GM13977 (cell line): ENCODE results near the gene USP47.

Experiments used
- DNase-seq: peaks from one replicate; pipeline ENCODE4 v3.0.0; 2012; ENCODE audit warnings: low spot score
- in situ Hi-C: fragments of 300-500 bp; cut with MboI; formaldehyde crosslinking; loops from one replicate; pipeline ENCODE4 v1.12.0; 2022; ENCODE audit warnings: low sequenced_read_pairs, low pct_unique_long_range_greater_than_20kb, mixed read lengths, inconsistent platforms; ENCODE audit not compliant: unreplicated experiment
- TF ChIP-seq, protein P1 (sequence below): IDR thresholded peaks from 2 replicates; pipeline ENCODE4 v1.5.1; 2012; ENCODE audit warnings: mild to moderate bottlenecking, control low read depth; ENCODE audit not compliant: insufficient read depth; ENCODE audit errors: extremely low read depth, missing control alignments

The USP47 gene

GRCh38 chr11:11848891-11849746 is 7.3 kb downstream of the USP47 start:
- in situ Hi-C loops = no loop called here
- TF ChIP-seq, protein P1, sequence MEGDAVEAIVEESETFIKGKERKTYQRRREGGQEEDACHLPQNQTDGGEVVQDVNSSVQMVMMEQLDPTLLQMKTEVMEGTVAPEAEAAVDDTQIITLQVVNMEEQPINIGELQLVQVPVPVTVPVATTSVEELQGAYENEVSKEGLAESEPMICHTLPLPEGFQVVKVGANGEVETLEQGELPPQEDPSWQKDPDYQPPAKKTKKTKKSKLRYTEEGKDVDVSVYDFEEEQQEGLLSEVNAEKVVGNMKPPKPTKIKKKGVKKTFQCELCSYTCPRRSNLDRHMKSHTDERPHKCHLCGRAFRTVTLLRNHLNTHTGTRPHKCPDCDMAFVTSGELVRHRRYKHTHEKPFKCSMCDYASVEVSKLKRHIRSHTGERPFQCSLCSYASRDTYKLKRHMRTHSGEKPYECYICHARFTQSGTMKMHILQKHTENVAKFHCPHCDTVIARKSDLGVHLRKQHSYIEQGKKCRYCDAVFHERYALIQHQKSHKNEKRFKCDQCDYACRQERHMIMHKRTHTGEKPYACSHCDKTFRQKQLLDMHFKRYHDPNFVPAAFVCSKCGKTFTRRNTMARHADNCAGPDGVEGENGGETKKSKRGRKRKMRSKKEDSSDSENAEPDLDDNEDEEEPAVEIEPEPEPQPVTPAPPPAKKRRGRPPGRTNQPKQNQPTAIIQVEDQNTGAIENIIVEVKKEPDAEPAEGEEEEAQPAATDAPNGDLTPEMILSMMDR = peak; percentile 81
- no peak for DNase-seq

DNA sequence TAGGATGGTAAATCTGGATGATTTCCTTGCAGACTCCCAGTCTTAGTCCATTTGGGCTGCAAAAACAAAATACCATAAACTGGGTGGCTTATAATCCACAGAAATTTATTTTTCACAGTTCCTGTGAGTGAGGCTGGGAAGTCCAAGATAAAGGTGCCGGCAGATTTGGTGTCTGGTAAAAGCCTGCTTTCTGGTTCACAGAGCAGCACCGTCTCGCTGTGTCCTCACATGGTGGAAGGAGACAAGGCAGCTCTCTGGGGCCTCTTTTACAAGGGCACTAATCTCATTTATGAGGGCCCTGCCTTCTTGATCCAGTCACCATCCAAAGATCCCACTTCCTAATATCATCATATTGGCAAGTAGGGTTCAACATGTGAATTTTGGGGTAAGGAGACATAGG is 8.9 kb downstream of the USP47 start:
- TF ChIP-seq, protein P1 = no peak
- no peak for DNase-seq
- in situ Hi-C loops = no loop called here

GRCh38 chr11:11856638-11857037 is 14.9 kb downstream of the USP47 start:
- DNase-seq = no peak
- in situ Hi-C loops = no loop called here
- TF ChIP-seq, protein P1 = no peak

- TF ChIP-seq, protein P1 = no peak
- in situ Hi-C loops = no loop called here
- DNase-seq = no peak
These were observed 16.0 kb downstream of the USP47 start for GRCh38 chr11:11857769-11858168.

- in situ Hi-C loops = no loop called here
- no peak for DNase-seq
- TF ChIP-seq, protein P1 = no peak
These were observed 16.9 kb downstream of the USP47 start for GRCh38 chr11:11858676-11859075.

DNA sequence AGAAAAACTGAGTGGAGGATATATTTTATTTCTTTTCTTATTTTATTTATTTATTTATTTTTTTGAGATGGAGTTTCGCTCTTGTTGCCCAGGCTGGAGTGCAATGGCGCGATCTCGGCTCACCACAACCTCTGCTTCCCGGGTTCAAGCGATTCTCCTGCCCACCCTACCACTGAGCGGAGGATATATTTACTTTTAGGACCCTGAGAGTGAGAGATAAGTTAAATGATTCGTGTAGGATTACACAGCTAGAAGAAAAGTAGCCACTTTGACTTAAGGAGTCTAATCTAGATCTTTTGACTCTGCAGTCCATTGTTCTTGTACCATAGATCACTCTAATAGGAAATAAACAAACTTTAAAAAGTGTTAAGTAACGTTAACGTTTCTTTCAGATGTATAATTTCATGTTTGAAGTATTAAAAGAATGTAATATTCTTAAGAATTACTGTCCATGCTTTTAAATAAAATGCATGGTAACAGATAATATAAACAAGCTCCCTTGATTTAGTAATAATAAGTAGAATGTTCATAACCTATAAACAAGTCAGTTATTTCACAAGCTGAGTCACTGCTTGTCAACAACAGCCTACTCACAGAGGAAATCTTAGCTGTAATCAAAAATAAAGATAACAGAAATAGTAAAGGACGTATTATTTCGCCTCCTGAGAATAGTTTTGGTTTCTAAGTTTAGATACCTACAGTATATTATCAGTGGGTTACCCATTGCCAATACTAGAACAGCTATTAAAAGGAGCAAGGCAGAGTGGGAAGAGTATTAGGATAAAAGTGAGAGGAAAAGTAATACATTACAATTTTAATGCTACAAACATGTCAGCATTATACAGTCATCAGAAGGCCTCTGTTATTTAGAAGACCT is 18.6 kb downstream of the USP47 start:
- TF ChIP-seq, protein P1 = no peak
- DNase-seq = no peak
- in situ Hi-C loops = no loop called here
